OCI-LY3 (cell line): ENCODE data around the gene ATRX.
"Not testable (repeated sequence)": the region's sequence is repeated elsewhere in the genome, so short reads cannot be mapped to it uniquely, and the experiment has no call there.

Experiments used
- H2AFZ ChIP-seq: fragments of 200-600, 300-600 bp; shearing (Covaris generic); 2 replicates; pipeline ENCODE4 v1.6.0; 2014; ENCODE audit warnings: antibody characterized with exemption, low read depth, low read length
- H3K27ac ChIP-seq: fragments of 200-600, 300-600 bp; sonication (generic); 2 replicates; pipeline ENCODE4 v1.5.1; 2014; ENCODE audit warnings: mild to moderate bottlenecking, low read length, moderate library complexity, mixed read lengths
- H3K27me3 ChIP-seq: fragments of 200-600, 300-600 bp; sonication (generic); 2 replicates; pipeline ENCODE4 v1.6.1; 2014; ENCODE audit warnings: low read depth, low read length, mixed read lengths
- H3K36me3 ChIP-seq: fragments of 200-600, 300-600 bp; sonication (generic); replicated peaks from 2 replicates; pipeline ENCODE3; 2014; ENCODE audit warnings: low read depth, low read length, mixed read lengths
- H3K4me1 ChIP-seq: fragments of 300-600, 200-600 bp; sonication (generic); 2 replicates; pipeline ENCODE4 v1.6.1; 2014; ENCODE audit warnings: low read length, mixed read lengths
- H3K4me2 ChIP-seq: fragments of 200-600, 300-600 bp; sonication (generic); 2 replicates; pipeline ENCODE4 v1.6.1; 2014; ENCODE audit warnings: low read length, mixed read lengths
- H3K4me3 ChIP-seq: fragments of 300-600, 200-600 bp; sonication (generic); 2 replicates; pipeline ENCODE4 v1.5.1; 2014; ENCODE audit warnings: antibody characterized with exemption, mild to moderate bottlenecking, low read length, moderate library complexity
- H3K79me2 ChIP-seq: fragments of 300-600, 200-600 bp; shearing (Covaris generic); 2 replicates; pipeline ENCODE4 v1.6.1; 2014; ENCODE audit warnings: mild to moderate bottlenecking, low read length, mixed read lengths
- H3K9ac ChIP-seq: fragments of 300-600, 200-600 bp; shearing (Covaris generic); 2 replicates; pipeline ENCODE4 v1.6.0; 2014; ENCODE audit warnings: mild to moderate bottlenecking, low read length, moderate library complexity
- H3K9me3 ChIP-seq: fragments of 200-600, 300-600 bp; shearing (Covaris generic); 2 replicates; pipeline ENCODE4 v1.6.1; 2014; ENCODE audit warnings: low read length, mixed read lengths; ENCODE audit not compliant: insufficient read depth
- H4K20me1 ChIP-seq: fragments of 200-600, 300-600 bp; sonication (generic); 2 replicates; pipeline ENCODE4 v1.6.1; 2016; ENCODE audit warnings: low read length, mixed read lengths; ENCODE audit not compliant: insufficient read depth
- CTCF ChIP-seq: fragments of 200-600, 300-600 bp; sonication (generic); IDR thresholded peaks from 2 replicates; pipeline ENCODE4 v1.5.1; 2014; ENCODE audit warnings: antibody characterized with exemption, low read length, low read depth
- EZH2phosphoT487 ChIP-seq: fragments of 200-600 bp; shearing (Covaris generic); IDR thresholded peaks from 2 replicates; pipeline ENCODE4 v1.6.1; 2018; ENCODE audit warnings: antibody characterized with exemption, mixed run types, low read depth

Gene ATRX

GRCh38 chrX:77561372-77561771, 224.6 kb downstream of the ATRX start:
- no peaks in the 10 kb centered on the region for H3K4me1 ChIP-seq
- no peaks in the 10 kb centered on the region for H3K36me3 ChIP-seq
- H3K27me3 ChIP-seq, result no peaks in the 10 kb centered on the region
- no peaks in the 10 kb centered on the region for H4K20me1 ChIP-seq
- no peak overlapping the region for H3K27ac ChIP-seq
- H3K4me3 ChIP-seq, result no peak overlapping the region
- no peak overlapping the region for H3K9ac ChIP-seq
- no peak overlapping the region for H3K4me2 ChIP-seq
- TF ChIP-seq EZH2phosphoT487, result no peak
- TF ChIP-seq CTCF, result no peak
- no peaks in the 10 kb centered on the region for H3K79me2 ChIP-seq
- H2AFZ ChIP-seq, result no peak overlapping the region
- no peaks in the 10 kb centered on the region for H3K9me3 ChIP-seq

GRCh38 chrX:77556276-77556675, 229.7 kb downstream of the ATRX start:
- Histone ChIP-seq H3K9me3 (no peaks in the 10 kb centered on the region), H3K4me3 (no peak overlapping the region), H4K20me1 (no peaks in the 10 kb centered on the region), H3K36me3 (no peaks in the 10 kb centered on the region), H3K79me2 (no peaks in the 10 kb centered on the region), H3K4me2 (no peak overlapping the region), H3K4me1 (no peaks in the 10 kb centered on the region), H3K27me3 (no peaks in the 10 kb centered on the region), H3K9ac (no peak overlapping the region), H2AFZ (no peak overlapping the region), H3K27ac (no peak overlapping the region)
- TF ChIP-seq EZH2phosphoT487, result no peak
- TF ChIP-seq CTCF, result no peak

GRCh38 chrX:77548751-77549150, 237.3 kb downstream of the ATRX start:
- Histone ChIP-seq H2AFZ (no peak overlapping the region), H3K4me1 (no peaks in the 10 kb centered on the region), H3K79me2 (no peaks in the 10 kb centered on the region), H3K27me3 (no peaks in the 10 kb centered on the region), H4K20me1 (no peaks in the 10 kb centered on the region), H3K9me3 (no peaks in the 10 kb centered on the region), H3K9ac (no peak overlapping the region), H3K27ac (no peak overlapping the region), H3K4me3 (no peak overlapping the region), H3K36me3 (peaks cover 5% of the 10 kb centered on the region), H3K4me2 (no peak overlapping the region)
- TF ChIP-seq CTCF, result no peak
- no peak for TF ChIP-seq EZH2phosphoT487

GRCh38 chrX:77539778-77540177, 246.2 kb downstream of the ATRX start:
- H3K27me3 ChIP-seq, H3K9me3 ChIP-seq, H3K36me3 ChIP-seq, H2AFZ ChIP-seq, H3K4me2 ChIP-seq, H3K4me1 ChIP-seq, H3K9ac ChIP-seq, H4K20me1 ChIP-seq, H3K79me2 ChIP-seq, H3K4me3 ChIP-seq, H3K27ac ChIP-seq: not testable (repeated sequence)

- not testable (repeated sequence) for H3K79me2 ChIP-seq, H2AFZ ChIP-seq, H4K20me1 ChIP-seq, H3K4me2 ChIP-seq, H3K4me3 ChIP-seq, H3K27ac ChIP-seq, H3K9ac ChIP-seq, H3K9me3 ChIP-seq, H3K36me3 ChIP-seq, H3K4me1 ChIP-seq, H3K27me3 ChIP-seq
Measured at GRCh38 chrX:77531261-77531660, 254.8 kb downstream of the ATRX start.
